Measurements from ENCODE around the gene ACVRL1.
A peak's percentile ranks its signal among the peaks of the same experiment; 100 is the strongest.

ACVRL1 gene

DNA sequence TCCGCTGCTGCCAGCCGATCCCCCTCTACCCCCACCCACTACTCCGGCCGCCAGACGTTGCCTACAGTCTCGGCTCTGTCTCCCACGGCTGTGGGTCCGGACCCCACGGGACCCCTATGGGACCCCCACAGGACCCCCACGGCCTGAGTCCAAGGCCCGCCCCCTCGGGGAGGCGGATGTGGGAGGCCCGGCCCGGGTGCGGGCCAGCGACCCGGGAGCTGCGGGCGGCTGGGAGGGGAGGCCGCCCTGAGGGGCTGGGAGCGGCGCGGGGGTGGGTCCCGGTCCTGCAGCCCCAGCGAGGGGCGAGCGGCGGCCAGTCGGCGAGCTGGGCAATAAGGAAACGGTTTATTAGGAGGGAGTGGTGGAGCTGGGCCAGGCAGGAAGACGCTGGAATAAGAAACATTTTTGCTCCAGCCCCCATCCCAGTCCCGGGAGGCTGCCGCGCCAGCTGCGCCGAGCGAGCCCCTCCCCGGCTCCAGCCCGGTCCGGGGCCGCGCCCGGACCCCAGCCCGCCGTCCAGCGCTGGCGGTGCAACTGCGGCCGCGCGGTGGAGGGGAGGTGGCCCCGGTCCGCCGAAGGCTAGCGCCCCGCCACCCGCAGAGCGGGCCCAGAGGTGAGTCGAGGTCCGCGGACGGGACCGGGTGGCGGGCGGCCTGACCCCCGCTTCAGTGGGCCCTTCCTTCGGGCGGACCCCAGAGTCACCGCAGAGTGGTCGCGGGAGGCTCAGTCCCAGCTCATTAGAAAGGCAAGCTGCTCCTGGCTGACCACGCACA lies at the start of gene ACVRL1:
TSS of gene ACVRL1 (plus strand) at position 422 of the 773 bp plus-strand sequence. CDS start 4,971 bp downstream, outside the sequence.
- no peak for DNase-seq (ENCODE audit: low read depth)

GRCh38 chr12:51860986-51861385 lies 46.3 kb upstream of the ACVRL1 start:
- no peak for DNase-seq (ENCODE audit: low read depth)

GRCh38 chr12:51862947-51863346 lies 44.4 kb upstream of the ACVRL1 start:
- no peak for DNase-seq (ENCODE audit: low read depth)

DNA sequence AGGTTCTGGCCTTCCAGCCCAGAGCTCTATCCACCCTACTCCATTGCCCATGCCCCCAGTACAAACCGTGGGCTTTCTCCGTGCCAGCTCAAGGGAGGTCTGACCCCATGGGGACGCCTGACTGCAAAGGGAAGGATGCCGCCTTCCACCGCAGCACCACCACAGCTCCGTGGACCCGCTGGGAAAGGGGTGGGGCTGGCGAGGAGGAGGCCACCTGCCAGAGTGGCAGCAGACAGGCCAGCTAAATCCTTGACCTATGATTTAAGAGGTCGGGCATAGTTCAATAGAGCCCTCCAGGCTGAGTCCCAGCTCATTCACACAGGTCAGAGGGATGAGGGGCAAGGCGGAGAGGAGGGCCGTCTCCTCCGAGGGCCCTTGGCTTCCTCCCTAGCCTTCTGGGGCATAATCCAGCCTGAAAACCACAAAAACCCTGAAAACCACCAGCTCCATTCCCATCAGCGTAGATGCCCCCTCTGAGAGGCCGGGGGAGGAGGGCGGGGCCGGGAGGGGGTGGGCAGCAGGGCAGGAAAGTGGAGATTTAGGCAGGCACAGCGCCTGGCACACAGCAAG lies 43.9 kb upstream of the ACVRL1 start:
- DNase-seq (ENCODE audit: low read depth): no peak

DNA sequence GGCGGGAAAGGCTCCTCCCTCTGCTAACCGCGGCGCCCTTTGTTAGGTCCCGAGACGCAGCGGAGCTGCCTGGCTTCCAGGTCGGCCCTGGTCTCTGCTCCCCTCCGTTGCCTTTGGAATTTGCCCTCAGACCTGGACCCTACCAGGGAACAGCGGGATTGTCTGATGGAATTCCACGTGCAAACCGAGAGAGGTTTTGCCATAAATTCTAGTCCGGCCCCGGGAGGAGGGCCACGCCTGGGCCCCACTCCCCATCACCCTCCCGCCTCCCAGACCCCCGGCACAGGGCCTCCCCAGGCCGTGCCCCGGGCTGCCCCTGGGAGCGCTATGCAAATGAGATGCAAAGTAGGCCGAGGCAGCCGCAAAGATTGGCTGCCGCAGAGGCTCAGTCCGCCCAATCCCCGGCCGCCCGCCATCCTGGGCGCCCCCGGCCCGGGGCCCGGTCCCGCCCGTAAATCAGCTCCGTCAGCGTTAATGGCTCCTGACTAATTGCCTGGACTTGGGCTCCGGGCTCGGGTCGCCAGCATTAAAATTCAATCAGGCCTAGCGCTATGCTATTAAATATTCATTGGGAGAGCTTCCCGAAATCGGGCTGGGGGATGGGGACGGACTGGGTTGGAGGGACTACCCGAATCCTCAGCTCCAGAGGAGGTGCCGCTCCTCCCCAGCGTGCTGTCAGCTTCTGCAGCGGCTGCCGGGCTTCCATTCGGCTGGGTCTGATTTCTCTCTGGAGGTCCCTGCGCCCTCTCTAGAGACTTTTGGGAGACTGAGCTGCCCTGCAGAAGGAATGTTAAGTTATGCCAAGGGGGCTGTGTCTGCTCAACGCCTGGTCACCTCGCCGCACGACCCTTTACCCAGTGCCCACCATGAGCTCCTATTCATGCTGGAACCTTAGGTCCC lies 43.1 kb upstream of the ACVRL1 start:
- peak; percentile 44 for DNase-seq (ENCODE audit: low read depth)

DNA sequence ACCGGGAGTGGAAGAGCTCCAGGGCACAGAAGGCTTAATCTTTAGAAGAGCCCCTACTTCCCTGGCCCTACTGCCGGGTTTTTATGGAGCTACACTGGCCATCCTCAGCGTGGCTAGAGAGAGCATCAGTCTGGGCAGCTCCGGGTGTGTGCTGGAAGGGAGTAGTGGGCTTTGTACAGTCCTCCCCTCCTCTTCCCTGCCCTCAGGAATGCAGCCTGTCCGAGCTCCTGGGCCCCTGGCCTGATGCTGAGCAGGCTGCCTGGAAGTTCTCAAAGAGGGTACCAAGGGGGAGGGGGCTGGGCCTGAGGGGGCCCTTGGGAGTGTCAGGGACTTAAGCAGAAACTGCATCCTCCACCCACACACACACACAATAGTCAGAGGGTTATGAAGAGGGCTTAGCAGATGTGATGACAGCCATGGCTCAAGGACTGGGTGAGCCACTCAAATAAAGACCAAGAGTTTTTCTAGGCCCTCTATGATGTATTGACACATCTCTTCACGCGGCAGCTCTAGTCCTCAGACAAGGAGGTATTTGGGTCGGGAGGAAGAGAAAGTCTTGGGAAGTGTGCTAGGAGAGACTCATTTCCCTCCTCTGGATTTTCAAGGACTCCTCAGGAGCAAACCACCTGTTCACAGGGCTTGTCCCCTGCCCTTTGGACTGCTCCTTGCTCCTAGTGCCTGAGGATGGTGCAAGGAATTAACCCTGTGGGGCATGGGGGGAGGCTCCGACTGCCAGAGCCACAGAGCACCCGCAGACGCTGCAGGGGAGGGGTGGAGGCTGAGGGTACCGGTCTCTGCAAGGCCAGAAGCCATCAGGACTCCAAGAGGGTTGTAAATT lies 42.3 kb upstream of the ACVRL1 start:
- DNase-seq (ENCODE audit: low read depth): no peak

GRCh38 chr12:51865757-51866270 lies 41.5 kb upstream of the ACVRL1 start:
- DNase-seq (ENCODE audit: low read depth): no peak

DNA sequence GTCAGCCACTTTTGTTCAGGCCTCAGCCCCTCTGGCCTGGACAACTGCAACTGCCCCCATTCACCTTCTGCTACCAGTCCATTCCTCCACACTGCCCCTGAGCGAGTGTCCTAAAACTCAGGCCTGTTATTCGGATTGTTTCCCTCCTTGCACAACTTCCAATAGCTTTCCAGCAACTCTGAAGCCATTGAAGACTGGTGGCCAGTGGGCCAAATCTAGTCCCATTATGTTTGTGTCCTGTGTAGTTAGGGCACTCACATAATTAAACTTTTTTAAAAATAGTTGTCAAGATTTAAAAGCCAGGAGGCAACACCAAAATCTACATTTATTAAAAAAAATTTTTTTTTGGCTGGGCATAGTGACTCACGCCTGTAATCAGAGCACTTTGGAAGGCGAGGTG lies 41.0 kb upstream of the ACVRL1 start:
- DNase-seq (ENCODE audit: low read depth): no peak

DNA sequence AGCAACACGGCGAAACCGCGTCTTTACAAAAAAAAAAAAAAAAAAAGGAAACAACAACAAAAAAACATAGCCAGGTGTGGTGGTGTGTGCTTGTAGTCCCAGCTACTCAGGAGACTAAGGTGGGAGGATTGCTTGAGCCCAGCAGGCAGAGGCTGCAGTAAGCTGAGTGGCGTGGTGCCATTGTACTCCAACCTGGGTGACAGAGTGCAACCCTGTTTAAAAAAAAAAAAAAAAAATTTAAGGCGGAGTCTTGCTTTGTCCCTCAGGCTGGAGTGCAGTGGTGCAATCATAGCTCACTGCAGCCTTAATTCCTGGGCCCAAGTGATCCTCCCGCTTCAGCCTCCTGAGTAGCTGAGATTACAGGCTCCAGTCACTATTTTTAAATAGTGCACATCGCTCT lies 40.5 kb upstream of the ACVRL1 start:
- DNase-seq (ENCODE audit: low read depth): no peak

DNA sequence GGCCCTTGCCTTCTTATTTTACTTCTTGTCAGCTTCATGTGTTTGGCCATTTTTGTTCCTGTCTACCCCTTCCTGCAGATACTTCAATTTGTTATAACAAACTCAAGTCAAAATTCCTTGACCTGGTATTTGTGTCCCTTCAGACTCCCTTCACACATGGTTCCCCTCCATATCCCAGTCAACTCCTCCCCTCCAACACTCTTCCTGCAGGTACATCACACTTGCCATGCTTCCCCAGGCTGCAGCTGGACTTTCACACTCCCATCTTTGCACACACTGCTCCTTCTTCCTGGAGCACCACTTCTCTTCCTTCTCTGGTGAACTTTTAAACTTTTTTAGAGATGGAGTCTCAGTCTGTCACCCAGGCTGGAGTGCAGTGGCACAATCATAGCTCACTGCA lies 39.9 kb upstream of the ACVRL1 start:
- no peak for DNase-seq (ENCODE audit: low read depth)

DNA sequence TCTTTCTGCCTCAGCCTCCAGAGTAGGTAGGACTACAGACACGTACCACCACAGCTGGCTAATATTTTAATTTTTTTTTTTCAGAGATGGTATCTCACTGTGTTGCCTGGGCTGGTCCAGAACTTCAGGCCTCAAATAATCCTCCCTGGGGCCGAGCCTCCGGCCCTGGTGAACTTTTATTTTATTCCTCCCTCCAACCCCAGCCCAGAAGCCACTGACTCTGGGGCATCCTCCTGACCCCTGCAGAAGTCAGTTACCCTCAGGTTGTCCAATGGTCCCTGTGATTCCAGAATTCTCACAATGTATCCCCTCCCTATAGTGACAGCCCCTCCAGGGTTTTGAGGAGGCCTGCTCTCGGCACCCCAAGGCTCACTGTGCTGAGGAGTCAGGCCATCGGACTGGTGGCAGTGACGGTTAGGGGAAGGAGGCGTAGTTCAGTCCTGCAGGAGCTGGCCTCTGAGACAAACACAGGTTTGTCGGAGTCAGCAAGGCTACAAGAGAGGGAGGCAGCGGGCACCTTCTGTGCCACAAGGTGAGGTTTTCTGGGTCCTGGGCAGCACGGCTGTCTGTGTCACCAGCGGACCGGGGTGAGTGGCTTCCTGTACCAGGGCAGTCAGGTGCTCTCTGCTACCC lies 39.4 kb upstream of the ACVRL1 start:
- no peak for DNase-seq (ENCODE audit: low read depth)

- no peak for DNase-seq (ENCODE audit: low read depth)
These were observed 38.3 kb upstream of the ACVRL1 start for GRCh38 chr12:51868821-51869495.

DNA sequence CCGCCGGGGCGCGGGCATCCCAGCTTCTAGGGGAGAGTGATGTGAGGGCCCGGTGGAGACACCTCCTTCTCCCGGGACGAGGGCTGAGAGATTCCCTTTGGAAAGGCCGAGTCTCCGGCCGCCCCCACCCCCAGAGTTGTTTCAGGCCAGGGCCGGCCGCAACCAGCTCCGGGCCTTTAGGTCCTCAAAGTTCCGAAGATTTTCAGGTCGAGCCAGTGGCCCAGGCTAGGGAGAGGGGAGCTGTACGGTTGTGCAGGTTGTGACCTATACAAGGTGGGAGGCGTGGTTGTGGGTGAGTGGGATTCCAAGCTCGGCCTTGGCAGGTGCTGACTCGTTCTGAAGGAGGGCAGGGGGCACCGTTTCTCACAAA lies 37.8 kb upstream of the ACVRL1 start:
- no peak for DNase-seq (ENCODE audit: low read depth)

DNA sequence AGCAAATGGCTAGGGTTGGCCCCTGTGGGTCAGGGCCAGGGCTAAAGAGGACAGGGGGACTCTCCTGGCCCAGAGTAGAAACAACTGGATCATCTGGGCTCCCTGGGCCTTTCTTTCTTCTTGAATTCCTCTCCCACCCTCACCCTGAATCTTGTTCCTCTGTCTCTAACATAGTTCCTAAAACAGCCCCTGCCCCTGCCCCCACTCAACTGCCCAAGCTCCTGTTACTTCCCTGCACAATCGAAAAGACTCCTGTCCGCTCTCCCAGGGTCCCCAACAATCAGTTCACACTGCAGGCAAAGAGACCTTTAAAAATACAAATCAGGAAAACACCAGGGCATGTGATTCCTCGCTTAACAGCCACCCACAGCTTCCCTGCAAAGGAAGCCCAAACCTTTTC lies 37.4 kb upstream of the ACVRL1 start:
- DNase-seq (ENCODE audit: low read depth): no peak

DNA sequence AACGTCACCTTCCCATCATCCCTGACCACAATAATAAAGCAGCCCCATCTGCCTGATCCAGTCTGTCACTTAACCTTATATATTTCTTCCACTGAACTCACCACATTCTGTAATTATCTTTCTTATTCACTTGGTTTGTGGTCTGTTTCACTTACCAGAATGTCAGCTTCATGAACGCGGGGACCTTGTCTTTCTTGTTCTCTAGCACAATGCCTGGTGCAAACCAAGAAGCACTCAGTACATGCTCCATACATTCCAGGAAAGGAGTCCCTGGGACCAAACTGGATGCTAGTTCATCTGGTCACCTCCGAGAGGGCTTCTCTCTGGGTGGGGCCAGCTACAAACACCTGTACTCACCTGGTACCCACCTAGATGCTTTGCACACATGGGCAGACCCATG lies 36.8 kb upstream of the ACVRL1 start:
- no peak for DNase-seq (ENCODE audit: low read depth)

DNA sequence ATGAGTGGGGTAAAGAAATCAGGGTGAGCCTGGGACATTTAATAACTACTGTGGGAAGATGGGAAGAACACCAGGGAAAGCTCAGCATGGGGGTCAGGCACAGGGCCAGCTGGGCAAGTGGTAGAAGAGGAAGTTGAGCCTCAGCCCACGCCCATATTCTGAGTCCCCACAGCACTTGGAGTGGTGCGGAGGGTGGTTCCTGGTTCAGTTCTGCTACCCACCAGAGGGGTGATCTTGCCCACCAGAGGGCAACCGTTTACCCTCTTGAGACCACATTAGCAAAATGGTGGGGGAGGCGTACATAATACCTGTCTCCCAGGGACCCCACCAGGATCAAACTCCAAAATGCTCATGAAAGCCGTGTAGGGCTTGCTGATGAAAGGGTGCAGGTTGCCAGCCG lies 36.2 kb upstream of the ACVRL1 start:
- DNase-seq (ENCODE audit: low read depth): no peak

DNA sequence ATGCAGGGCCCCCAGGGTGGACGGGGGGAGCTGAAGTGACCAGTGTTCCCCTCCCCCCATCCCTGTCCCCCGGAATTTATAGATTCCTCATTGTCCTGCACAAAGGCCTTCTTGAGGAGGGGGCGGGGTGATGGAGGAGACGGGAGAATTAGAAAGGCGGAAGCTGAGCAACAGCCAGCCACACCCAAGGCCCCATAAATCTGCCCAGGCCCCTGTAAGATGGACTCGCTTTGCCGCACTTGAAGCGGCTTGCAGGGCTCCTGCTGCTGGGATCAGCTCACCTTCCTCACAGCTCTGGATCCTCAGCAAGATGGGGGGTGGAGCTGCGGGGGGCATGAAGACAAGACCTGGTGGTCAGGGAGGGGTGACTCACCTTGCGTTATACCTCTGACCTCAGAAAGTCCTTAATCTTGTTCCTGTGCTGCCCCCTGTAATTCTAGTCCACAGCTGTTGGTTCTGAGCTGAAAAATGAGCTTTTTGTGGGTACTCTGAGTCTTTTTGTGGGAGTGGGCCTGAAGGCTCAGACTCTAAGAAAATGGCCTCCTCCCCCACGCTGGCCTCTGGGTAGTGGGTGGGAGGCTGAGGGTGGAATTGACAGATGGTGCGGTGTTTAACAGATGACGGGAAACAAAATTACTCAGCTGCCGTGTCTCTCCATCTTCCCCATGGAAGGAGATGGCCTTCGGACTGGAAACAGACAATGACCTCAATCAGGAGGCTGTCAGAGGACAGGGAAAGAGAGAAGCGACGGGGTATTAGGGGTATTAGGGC lies 35.2 kb upstream of the ACVRL1 start:
- no peak for DNase-seq (ENCODE audit: low read depth)

- DNase-seq (ENCODE audit: low read depth): no peak
These were observed 34.7 kb upstream of the ACVRL1 start for GRCh38 chr12:51872689-51872981.

DNA sequence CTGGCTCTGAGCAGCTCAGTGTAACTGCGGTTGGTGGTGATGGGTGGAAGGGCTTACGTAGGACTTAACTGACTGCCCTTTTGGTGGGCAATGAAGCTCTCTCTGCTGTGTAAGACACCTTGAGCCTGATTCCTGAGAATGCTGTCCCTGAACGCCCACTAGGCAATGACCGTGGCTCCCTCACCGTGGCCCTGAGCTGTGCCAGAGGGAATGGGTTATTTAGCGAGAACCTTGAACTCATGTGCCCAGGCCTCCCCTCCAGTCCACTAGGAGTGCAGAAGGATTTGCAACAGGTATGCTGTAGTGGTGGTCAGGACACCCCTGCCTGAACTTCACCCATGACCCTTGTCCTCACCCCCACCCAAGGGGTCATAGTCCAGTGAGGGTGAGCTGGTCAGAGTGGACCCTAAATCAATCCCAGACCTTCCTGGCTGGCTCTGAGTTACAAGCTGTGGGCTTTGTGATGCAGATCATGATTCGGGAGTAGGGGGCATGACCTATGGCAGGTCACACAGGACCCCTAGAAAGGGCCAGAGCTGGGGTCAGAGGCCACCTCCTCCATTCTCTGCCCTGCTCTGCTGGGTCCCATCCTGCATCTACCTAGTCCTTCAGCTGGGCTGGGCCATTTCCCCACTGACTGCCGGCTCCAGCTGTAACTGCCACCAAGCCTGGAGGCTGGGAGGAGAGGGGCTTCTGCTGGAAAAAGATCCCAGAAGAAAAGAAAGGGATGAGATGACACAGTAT lies 33.9 kb upstream of the ACVRL1 start:
- DNase-seq (ENCODE audit: low read depth): no peak

- no peak for DNase-seq (ENCODE audit: low read depth)
These were observed 33.3 kb upstream of the ACVRL1 start for GRCh38 chr12:51874000-51874399.
